Panc1 (cell line): ENCODE data around the gene FAM209B. TPM values are rescaled to one million over a fixed set of nuclear protein-coding genes. Genes with fewer than 3 reads are reported as not detected.

Experiments used
- ATAC-seq: fragments of 200-7000 bp; cut with Tn5 transposase; 2 replicates; pipeline ENCODE4 v1.9.1; 2020; ENCODE audit warnings: mild to moderate bottlenecking, moderate library complexity
- BruUV-seq: library from RNA; stranded (reverse); fragments of 400-500 nt; replicated peaks from 2 replicates; lab custom pipeline; 2021; lab: Mats Ljungman, UMichigan
- CTCF ChIA-PET: fragments of 300-600 bp; sonication (Branson Sonifier 250); formaldehyde crosslinking; loops from one replicate; lab custom pipeline; 2022; ENCODE audit warnings: antibody characterized with exemption; lab: Charles Lee
- POLR2A ChIA-PET: fragments of 300-600 bp; sonication (Branson Sonifier 250); formaldehyde crosslinking; loops from one replicate; lab custom pipeline; 2022; ENCODE audit warnings: antibody characterized with exemption; lab: Charles Lee
- DNase-seq: peaks from one replicate; pipeline ENCODE4 v3.0.0-alpha.2; 2010; ENCODE audit warnings: low read depth, low spot score
- H3K27ac ChIP-seq: 2 replicates; pipeline ENCODE4 v1.5.1; 2011; ENCODE audit warnings: mild to moderate bottlenecking, low read length, inconsistent platforms
- H3K27me3 ChIP-seq: fragments of 200-500 bp; sonication (Bioruptor generic); 2 replicates; pipeline ENCODE4 v1.6.0; 2014; ENCODE audit warnings: low read length, inconsistent platforms; ENCODE audit not compliant: control insufficient read depth, insufficient read depth
- H3K36me3 ChIP-seq: fragments of 200-500 bp; sonication (Bioruptor generic); 2 replicates; pipeline ENCODE4 v1.5.1; 2014; ENCODE audit warnings: inconsistent platforms, mild to moderate bottlenecking, low read length, moderate library complexity; ENCODE audit not compliant: control insufficient read depth, insufficient read depth
- H3K4me1 ChIP-seq: 2 replicates; pipeline ENCODE4 v1.5.1; 2011; ENCODE audit warnings: inconsistent platforms, mild to moderate bottlenecking, low read length, moderate library complexity; ENCODE audit not compliant: control insufficient read depth, insufficient read depth
- H3K4me3 ChIP-seq, 2 experiments: 2 replicates each; pipeline ENCODE4 v1.5.1; 2011 to 2012; ENCODE audit warnings: low read depth in 2 of 2, low read length in 2 of 2, mild to moderate bottlenecking in 2 of 2, inconsistent platforms in 1 of 2, moderate library complexity in 1 of 2
- H3K9me3 ChIP-seq: fragments of 200-500 bp; sonication (Bioruptor generic); 2 replicates; pipeline ENCODE4 v1.5.1; 2014; ENCODE audit warnings: low read depth, mild to moderate bottlenecking, inconsistent platforms, low read length, moderate library complexity; ENCODE audit not compliant: control insufficient read depth, insufficient read depth
- POLR2AphosphoS5 ChIP-seq: IDR thresholded peaks from 2 replicates; pipeline ENCODE4 v1.6.1; 2012; ENCODE audit warnings: mild to moderate bottlenecking, low read depth, low read length, moderate library complexity
- REST ChIP-seq, 2 experiments: IDR thresholded peaks; 2 replicates each; pipeline ENCODE4 v1.6.1; 2011 to 2012; ENCODE audit warnings: low read depth in 2 of 2, control low read depth in 1 of 2, low read length in 1 of 2, mild to moderate bottlenecking in 1 of 2, moderate library complexity in 1 of 2; ENCODE audit not compliant: insufficient read depth in 1 of 2
- SIN3A ChIP-seq: IDR thresholded peaks from 2 replicates; pipeline ENCODE4 v1.6.1; 2012; ENCODE audit warnings: low read depth, mild to moderate bottlenecking, low read length, moderate library complexity, borderline replicate concordance; ENCODE audit not compliant: insufficient read depth
- TCF7L2 ChIP-seq: IDR thresholded peaks from 2 replicates; pipeline ENCODE4 v1.6.1; 2011; ENCODE audit warnings: mild to moderate bottlenecking, low read depth, low read length, inconsistent platforms
- in situ Hi-C: cut with HindIII; loops from 2 replicates; pipeline ENCODE4 v1.10.0; 2016; ENCODE audit warnings: low sequenced_read_pairs, low pct_unique_long_range_greater_than_20kb
- intact Hi-C: fragments of 100-400 bp; cut with micrococcal nuclease; formaldehyde crosslinking; loops from one replicate; pipeline ENCODE4 v1.10.0; 2022; ENCODE audit not compliant: unreplicated experiment
- total RNA-seq: library from RNA; stranded (reverse); gene quantifications from one replicate; pipeline ENCODE4 v1.2.1, GENCODE V29; 2021; ENCODE audit not compliant: unreplicated experiment
- TF ChIP-seq, protein P1 (sequence below): fragments of 450-650 bp; IDR thresholded peaks from 2 replicates; pipeline ENCODE4 v1.5.1; 2017; ENCODE audit warnings: mild to moderate bottlenecking

The FAM209B gene
- total RNA-seq, 1 experiment from 2014 or later = not detected

DNA sequence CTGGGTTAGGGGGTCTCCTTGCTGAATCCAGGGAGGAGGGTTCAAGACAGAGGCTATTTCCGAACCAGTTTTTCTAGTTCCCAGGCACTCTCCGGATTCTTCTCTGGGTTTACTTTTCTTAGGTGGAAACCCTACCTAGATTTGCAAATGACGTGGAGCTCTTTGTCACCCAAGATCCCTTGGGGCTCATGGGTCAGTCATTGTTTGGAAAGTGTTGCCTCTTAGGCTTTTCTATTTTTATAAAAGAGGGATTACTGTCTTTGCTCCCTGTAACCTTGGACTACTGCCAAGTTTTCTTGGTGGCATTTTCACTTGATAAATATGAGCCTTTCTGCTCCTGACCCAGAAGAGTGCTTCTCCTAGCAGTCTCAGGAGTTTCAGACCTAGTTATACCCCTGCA, 33.6 kb downstream of the FAM209B start:
- in situ Hi-C loops (no loop called here), intact Hi-C loops (no loop called here)
- ATAC-seq = no peak
- no peak overlapping the region for H3K4me3 ChIP-seq
- no peak overlapping the region for H3K27ac ChIP-seq
- BruUV-seq = no TSS peak
- H3K9me3 ChIP-seq = no peaks in the 10 kb centered on the region
- no peaks in the 10 kb centered on the region for H3K27me3 ChIP-seq
- H3K4me1 ChIP-seq = no peaks in the 10 kb centered on the region
- H3K36me3 ChIP-seq = no peaks in the 10 kb centered on the region
- no peak for DNase-seq
- ChIA-PET CTCF (no interaction called here), POLR2A (no interaction called here)
- TF ChIP-seq SIN3A (no peak), REST (IDR thresholded peaks at IDR 0.05; ENCODE audit: insufficient read depth in 1 of 2, low read depth in 2 of 2, low read length in 1 of 2) (no peak), TCF7L2 (no peak), POLR2AphosphoS5 (no peak)
- TF ChIP-seq, protein P1, sequence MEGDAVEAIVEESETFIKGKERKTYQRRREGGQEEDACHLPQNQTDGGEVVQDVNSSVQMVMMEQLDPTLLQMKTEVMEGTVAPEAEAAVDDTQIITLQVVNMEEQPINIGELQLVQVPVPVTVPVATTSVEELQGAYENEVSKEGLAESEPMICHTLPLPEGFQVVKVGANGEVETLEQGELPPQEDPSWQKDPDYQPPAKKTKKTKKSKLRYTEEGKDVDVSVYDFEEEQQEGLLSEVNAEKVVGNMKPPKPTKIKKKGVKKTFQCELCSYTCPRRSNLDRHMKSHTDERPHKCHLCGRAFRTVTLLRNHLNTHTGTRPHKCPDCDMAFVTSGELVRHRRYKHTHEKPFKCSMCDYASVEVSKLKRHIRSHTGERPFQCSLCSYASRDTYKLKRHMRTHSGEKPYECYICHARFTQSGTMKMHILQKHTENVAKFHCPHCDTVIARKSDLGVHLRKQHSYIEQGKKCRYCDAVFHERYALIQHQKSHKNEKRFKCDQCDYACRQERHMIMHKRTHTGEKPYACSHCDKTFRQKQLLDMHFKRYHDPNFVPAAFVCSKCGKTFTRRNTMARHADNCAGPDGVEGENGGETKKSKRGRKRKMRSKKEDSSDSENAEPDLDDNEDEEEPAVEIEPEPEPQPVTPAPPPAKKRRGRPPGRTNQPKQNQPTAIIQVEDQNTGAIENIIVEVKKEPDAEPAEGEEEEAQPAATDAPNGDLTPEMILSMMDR = no peak

GRCh38 chr20:56570832-56571231, 37.8 kb downstream of the FAM209B start:
- no TSS peak for BruUV-seq
- ChIA-PET POLR2A (no interaction called here), CTCF (no interaction called here)
- H3K36me3 ChIP-seq = no peaks in the 10 kb centered on the region
- ATAC-seq (no peak), DNase-seq (no peak)
- no peak for TF ChIP-seq SIN3A
- no peak for TF ChIP-seq REST (IDR thresholded peaks at IDR 0.05; ENCODE audit: insufficient read depth in 1 of 2, low read depth in 2 of 2, low read length in 1 of 2)
- no peak for TF ChIP-seq TCF7L2
- no peak for TF ChIP-seq POLR2AphosphoS5
- TF ChIP-seq, protein P1 = no peak
- in situ Hi-C loops = no loop called here
- no peak overlapping the region for H3K27ac ChIP-seq
- intact Hi-C loops = loop anchor here (10.0 kb wide), 1 partner anchor 166 kb away; no protein-coding TSS in a partner anchor
- H3K27me3 ChIP-seq = no peaks in the 10 kb centered on the region
- no peaks in the 10 kb centered on the region for H3K9me3 ChIP-seq
- no peaks in the 10 kb centered on the region for H3K4me1 ChIP-seq
- H3K4me3 ChIP-seq = no peak overlapping the region
